HFFc6 (cell line): ENCODE measurements around the gene MAP4K4. TPM values are rescaled to one million over a fixed set of nuclear protein-coding genes. Genes with fewer than 3 reads are reported as not detected.

Experiments used
- DNase-seq: peaks from one replicate; pipeline ENCODE4 v3.0.0-alpha.2; 2018
- H3K27ac Mint-ChIP-seq: 2 replicates; pipeline ENCODE4 v1.8.0; 2020; ENCODE audit warnings: mild to moderate bottlenecking, mixed read lengths
- H3K27me3 Mint-ChIP-seq: 2 replicates; pipeline ENCODE4 v1.8.0; 2021; ENCODE audit warnings: mild to moderate bottlenecking, moderate library complexity, mixed read lengths; ENCODE audit not compliant: insufficient read depth
- H3K36me3 Mint-ChIP-seq: 2 replicates; pipeline ENCODE4 v1.8.0; 2021; ENCODE audit warnings: low read depth, mixed read lengths
- H3K4me1 Mint-ChIP-seq: 2 replicates; pipeline ENCODE4 v1.8.0; 2020; ENCODE audit warnings: low read depth, mixed read lengths
- H3K4me3 Mint-ChIP-seq: 2 replicates; pipeline ENCODE4 v1.8.0; 2020; ENCODE audit warnings: mild to moderate bottlenecking, moderate library complexity, mixed read lengths
- H3K9me3 Mint-ChIP-seq: 2 replicates; pipeline ENCODE4 v1.8.0; 2020; ENCODE audit warnings: mild to moderate bottlenecking, mixed read lengths
- CTCF ChIP-seq: fragments of 200-600 bp; sonication (generic); IDR thresholded peaks from 2 replicates; pipeline ENCODE4 v1.5.0; 2021; ENCODE audit warnings: antibody characterized with exemption, mild to moderate bottlenecking
- total RNA-seq, 6 experiments: library from RNA; stranded (reverse); fragmentation: NEBNext Ultra II Directional; extraction: Animal tissue kit (Norgen Biotek cat#: 25700); gene quantifications; 2 replicates in 1 of 6; 3 replicates in 5 of 6; pipeline ENCODE4 v1.2.3, GENCODE V29; 2021

Gene MAP4K4
- total RNA-seq, 6 experiments from 2014 or later = 103 to 124 (median 121) TPM

GRCh38 chr2:101723371-101724124 lies 26.0 kb downstream of the MAP4K4 start:
- Mint-ChIP-seq H3K4me1 (peaks cover 80% of the 10 kb centered on the region), H3K36me3 (peaks cover 26% of the 10 kb centered on the region), H3K9me3 (peaks cover 5% of the 10 kb centered on the region; the same call in 1 of the 2 replicates), H3K27me3 (no peaks in the 10 kb centered on the region), H3K27ac (peak overlapping the region; percentile 3; the same call in 1 of the 2 replicates), H3K4me3 (no peak overlapping the region)
- TF ChIP-seq CTCF = no peak
- no peak for DNase-seq

GRCh38 chr2:101724125-101724474 lies 26.6 kb downstream of the MAP4K4 start:
- peaks cover 5% of the 10 kb centered on the region; the same call in 1 of the 2 replicates for H3K9me3 Mint-ChIP-seq
- TF ChIP-seq CTCF = no peak
- H3K4me1 Mint-ChIP-seq = peaks cover 80% of the 10 kb centered on the region
- H3K27me3 Mint-ChIP-seq = no peaks in the 10 kb centered on the region
- peaks cover 25% of the 10 kb centered on the region for H3K36me3 Mint-ChIP-seq
- no peak for DNase-seq
- no peak overlapping the region for H3K4me3 Mint-ChIP-seq
- no peak overlapping the region; the same call in 1 of the 2 replicates for H3K27ac Mint-ChIP-seq

GRCh38 chr2:101725038-101725437 lies 27.5 kb downstream of the MAP4K4 start:
- TF ChIP-seq CTCF = no peak
- Mint-ChIP-seq H3K27me3 (no peaks in the 10 kb centered on the region), H3K36me3 (peaks cover 27% of the 10 kb centered on the region), H3K27ac (no peak overlapping the region), H3K9me3 (peaks cover 5% of the 10 kb centered on the region; the same call in 1 of the 2 replicates), H3K4me1 (peaks cover 80% of the 10 kb centered on the region), H3K4me3 (no peak overlapping the region)
- DNase-seq = no peak

- H3K36me3 Mint-ChIP-seq = peaks cover 29% of the 10 kb centered on the region
- H3K9me3 Mint-ChIP-seq = peaks cover 5% of the 10 kb centered on the region; the same call in 1 of the 2 replicates
- no peaks in the 10 kb centered on the region for H3K27me3 Mint-ChIP-seq
- no peak overlapping the region for H3K27ac Mint-ChIP-seq
- no peak overlapping the region for H3K4me3 Mint-ChIP-seq
- no peak for DNase-seq
- TF ChIP-seq CTCF = peak; percentile 71
- peaks cover 80% of the 10 kb centered on the region for H3K4me1 Mint-ChIP-seq
Observed at GRCh38 chr2:101725515-101726192, 28.1 kb downstream of the MAP4K4 start.

- no peak for DNase-seq
- no peaks in the 10 kb centered on the region for H3K9me3 Mint-ChIP-seq
- no peak overlapping the region for H3K27ac Mint-ChIP-seq
- H3K36me3 Mint-ChIP-seq = peaks cover 10% of the 10 kb centered on the region
- no peaks in the 10 kb centered on the region for H3K27me3 Mint-ChIP-seq
- H3K4me1 Mint-ChIP-seq = peaks cover 82% of the 10 kb centered on the region
- H3K4me3 Mint-ChIP-seq = no peak overlapping the region
- no peak for TF ChIP-seq CTCF
Observed at GRCh38 chr2:101728865-101729264, 31.4 kb downstream of the MAP4K4 start.
